Loucy (cell line): ENCODE results near the gene ZBTB37.

ENCODE experiments used
- H2AFZ ChIP-seq: fragments of 200-600 bp; sonication (generic); 2 replicates; pipeline ENCODE4 v1.6.0; 2016; ENCODE audit warnings: antibody characterized with exemption, mild to moderate bottlenecking, low read length, moderate library complexity
- H3F3A ChIP-seq: fragments of 200-600 bp; 2 replicates; pipeline ENCODE4 v1.6.0; 2016; ENCODE audit warnings: antibody characterized with exemption, low read depth, mild to moderate bottlenecking
- H3K27me3 ChIP-seq: fragments of 200-600 bp; sonication (generic); 2 replicates; pipeline ENCODE4 v1.6.1; 2014; ENCODE audit warnings: low read length, mild to moderate bottlenecking; ENCODE audit not compliant: insufficient read depth, poor library complexity, severe bottlenecking
- H3K36me3 ChIP-seq: fragments of 200-600 bp; sonication (generic); 2 replicates; pipeline ENCODE4 v1.6.1; 2016; ENCODE audit warnings: low read length; ENCODE audit not compliant: insufficient read depth
- H3K4me1 ChIP-seq: fragments of 200-600 bp; sonication (generic); 2 replicates; pipeline ENCODE4 v1.5.1; 2014; ENCODE audit warnings: low read length, mild to moderate bottlenecking; ENCODE audit not compliant: insufficient read depth, poor library complexity, severe bottlenecking
- H3K4me2 ChIP-seq: fragments of 200-600 bp; sonication (generic); 2 replicates; pipeline ENCODE4 v1.6.0; 2014; ENCODE audit warnings: antibody characterized with exemption, low read length, low read depth, mild to moderate bottlenecking; ENCODE audit not compliant: poor library complexity, severe bottlenecking
- H3K4me3 ChIP-seq: fragments of 200-600 bp; sonication (generic); 2 replicates; pipeline ENCODE4 v1.5.1; 2014; ENCODE audit warnings: low read length, mild to moderate bottlenecking, mixed read lengths; ENCODE audit not compliant: poor library complexity, severe bottlenecking
- H3K79me2 ChIP-seq: fragments of 200-600 bp; sonication (generic); 2 replicates; pipeline ENCODE4 v1.6.1; 2014; ENCODE audit warnings: low read length; ENCODE audit not compliant: insufficient read depth
- H3K9ac ChIP-seq: fragments of 200-600 bp; sonication (generic); 2 replicates; pipeline ENCODE4 v1.6.0; 2014; ENCODE audit warnings: mild to moderate bottlenecking, low read depth, low read length, moderate library complexity; ENCODE audit not compliant: poor library complexity, severe bottlenecking
- H3K9me2 ChIP-seq: fragments of 200-600 bp; sonication (generic); replicated peaks from 2 replicates; pipeline ENCODE4 v1.6.1; 2016; ENCODE audit warnings: low read depth, low read length, mixed read lengths
- H3K9me3 ChIP-seq: fragments of 200-600 bp; sonication (generic); 2 replicates; pipeline ENCODE4 v1.6.1; 2014; ENCODE audit warnings: mild to moderate bottlenecking, antibody characterized with exemption, low read length, low read depth; ENCODE audit not compliant: insufficient read depth
- H4K20me1 ChIP-seq: fragments of 200-600 bp; sonication (generic); 2 replicates; pipeline ENCODE4 v1.6.0; 2014; ENCODE audit warnings: antibody characterized with exemption, low read length, mild to moderate bottlenecking; ENCODE audit not compliant: insufficient read depth, poor library complexity, severe bottlenecking
- CTCF ChIP-seq: fragments of 200-600 bp; sonication (generic); conservative IDR thresholded peaks from 2 replicates; pipeline ENCODE4 v1.5.1; 2014; ENCODE audit warnings: mild to moderate bottlenecking, antibody characterized with exemption, low read length
- EZH2phosphoT487 ChIP-seq: fragments of 200-600 bp; IDR thresholded peaks from 2 replicates; pipeline ENCODE4 v1.6.1; 2018; ENCODE audit warnings: antibody characterized with exemption, mild to moderate bottlenecking, moderate library complexity, borderline replicate concordance

The ZBTB37 gene

GRCh38 chr1:173823781-173824314, 44.3 kb upstream of the ZBTB37 start:
- Histone ChIP-seq H3K4me1 (peaks cover 37% of the 10 kb centered on the region), H3K4me3 (peak overlapping the region; percentile 94), H3K27me3 (no peaks in the 10 kb centered on the region), H3F3A (no peaks in the 10 kb centered on the region), H4K20me1 (peaks cover 22% of the 10 kb centered on the region), H3K9ac (peak overlapping the region; percentile 97), H3K79me2 (peaks cover 62% of the 10 kb centered on the region), H3K9me2 (no peaks in the 10 kb centered on the region), H3K4me2 (peak overlapping the region; percentile 99), H2AFZ (peak overlapping the region; percentile 94), H3K36me3 (0 out of 2 replicates have a peak, but pooled peaks cover 4% of the 10 kb centered on the region), H3K9me3 (no peaks in the 10 kb centered on the region)
- TF ChIP-seq CTCF (no peak), EZH2phosphoT487 (no peak)

GRCh38 chr1:173824315-173825081, 43.7 kb upstream of the ZBTB37 start, which contains the start of the genes CENPL and DARS2:
CENPL (minus strand) TSS chr1:173824883; CDS start chr1:173811299, 13,584 bp downstream.
DARS2 (plus strand) TSS chr1:173824673; CDS start chr1:173825230, 557 bp downstream.
- peaks cover 55% of the 10 kb centered on the region for H3K79me2 ChIP-seq
- H3K4me1 ChIP-seq = peaks cover 37% of the 10 kb centered on the region
- H3K9ac ChIP-seq = peak within 1 kb of the TSS; percentile 97
- peaks cover 22% of the 10 kb centered on the region for H4K20me1 ChIP-seq
- H3K27me3 ChIP-seq = no peaks in the 10 kb centered on the region
- no peaks in the 10 kb centered on the region for H3F3A ChIP-seq
- H3K4me3 ChIP-seq = peak within 1 kb of the TSS; percentile 94
- no peak for TF ChIP-seq EZH2phosphoT487
- no peak for TF ChIP-seq CTCF
- peak within 1 kb of the TSS; percentile 99 for H3K4me2 ChIP-seq
- no peaks in the 10 kb centered on the region for H3K36me3 ChIP-seq
- no peaks in the 10 kb centered on the region for H3K9me2 ChIP-seq
- H2AFZ ChIP-seq = peak within 1 kb of the TSS; percentile 94
- H3K9me3 ChIP-seq = no peaks in the 10 kb centered on the region

GRCh38 chr1:173827611-173828010, 40.6 kb upstream of the ZBTB37 start:
- TF ChIP-seq CTCF = no peak
- TF ChIP-seq EZH2phosphoT487 = no peak
- no peaks in the 10 kb centered on the region for H3K9me2 ChIP-seq
- no peaks in the 10 kb centered on the region for H3F3A ChIP-seq
- H4K20me1 ChIP-seq = peaks cover 7% of the 10 kb centered on the region
- no peaks in the 10 kb centered on the region for H3K36me3 ChIP-seq
- peaks cover 12% of the 10 kb centered on the region for H3K4me1 ChIP-seq
- H2AFZ ChIP-seq = no peak overlapping the region
- H3K4me2 ChIP-seq = peak overlapping the region; percentile 70
- H3K79me2 ChIP-seq = peaks cover 24% of the 10 kb centered on the region
- no peaks in the 10 kb centered on the region for H3K9me3 ChIP-seq
- no peaks in the 10 kb centered on the region for H3K27me3 ChIP-seq
- H3K4me3 ChIP-seq = no peak overlapping the region
- peak overlapping the region; percentile 34 for H3K9ac ChIP-seq
